ENCODE results near the gene SPTB.

Gene SPTB

DNA sequence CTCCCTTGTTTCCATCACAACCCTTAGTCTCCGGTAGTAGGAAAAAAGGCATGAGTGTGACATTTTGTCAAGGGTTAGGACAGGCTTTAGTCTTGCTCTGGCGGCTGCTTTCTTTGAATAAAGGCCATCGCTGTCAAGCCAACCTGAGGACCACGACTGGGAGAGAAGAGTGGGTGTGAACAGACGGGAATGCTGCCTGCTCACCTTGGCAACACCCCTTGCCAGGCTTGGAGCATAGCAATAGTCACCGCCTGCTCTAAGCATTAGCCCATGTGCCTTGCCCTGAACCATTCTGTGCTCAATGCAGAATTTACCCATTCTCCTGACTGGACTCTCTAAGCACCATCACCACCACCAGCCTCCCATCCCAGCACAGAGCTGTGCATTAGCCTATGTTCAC, 36.2 kb downstream of the SPTB start:
- no peak overlapping the region for H3K4me2 ChIP-seq (ENCODE audit: insufficient read depth, low read length)
- H2AFZ ChIP-seq (ENCODE audit: low read depth, low read length): no peak overlapping the region
- DNase-seq: no peak
- H3K27ac ChIP-seq (ENCODE audit: low read length): no peak overlapping the region
- H3K4me3 ChIP-seq (ENCODE audit: low read depth in 1 of 2, low read length in 2 of 2): no peak overlapping the region
- ATAC-seq (ENCODE audit: insufficient read depth, low read depth): no peak
- no peaks in the 10 kb centered on the region for H3K79me2 ChIP-seq (ENCODE audit: insufficient read depth, low read length)
- H3K36me3 ChIP-seq (ENCODE audit: insufficient read depth, low read length): no peaks in the 10 kb centered on the region
- peaks cover 37% of the 10 kb centered on the region for H3K27me3 ChIP-seq (ENCODE audit: insufficient read depth, low read length, poor library complexity)
- TF ChIP-seq EZH2 (IDR thresholded peaks at IDR 0.05; ENCODE audit: borderline replicate concordance, low read depth, low read length, severe bottlenecking): no peak
- TF ChIP-seq, protein P1, sequence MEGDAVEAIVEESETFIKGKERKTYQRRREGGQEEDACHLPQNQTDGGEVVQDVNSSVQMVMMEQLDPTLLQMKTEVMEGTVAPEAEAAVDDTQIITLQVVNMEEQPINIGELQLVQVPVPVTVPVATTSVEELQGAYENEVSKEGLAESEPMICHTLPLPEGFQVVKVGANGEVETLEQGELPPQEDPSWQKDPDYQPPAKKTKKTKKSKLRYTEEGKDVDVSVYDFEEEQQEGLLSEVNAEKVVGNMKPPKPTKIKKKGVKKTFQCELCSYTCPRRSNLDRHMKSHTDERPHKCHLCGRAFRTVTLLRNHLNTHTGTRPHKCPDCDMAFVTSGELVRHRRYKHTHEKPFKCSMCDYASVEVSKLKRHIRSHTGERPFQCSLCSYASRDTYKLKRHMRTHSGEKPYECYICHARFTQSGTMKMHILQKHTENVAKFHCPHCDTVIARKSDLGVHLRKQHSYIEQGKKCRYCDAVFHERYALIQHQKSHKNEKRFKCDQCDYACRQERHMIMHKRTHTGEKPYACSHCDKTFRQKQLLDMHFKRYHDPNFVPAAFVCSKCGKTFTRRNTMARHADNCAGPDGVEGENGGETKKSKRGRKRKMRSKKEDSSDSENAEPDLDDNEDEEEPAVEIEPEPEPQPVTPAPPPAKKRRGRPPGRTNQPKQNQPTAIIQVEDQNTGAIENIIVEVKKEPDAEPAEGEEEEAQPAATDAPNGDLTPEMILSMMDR (IDR thresholded peaks at IDR 0.05; ENCODE audit: borderline replicate concordance, extremely low read depth, low read length, poor library complexity, severe bottlenecking): no peak
- H3K9ac ChIP-seq (ENCODE audit: low read depth, low read length): no peak overlapping the region
- H4K20me1 ChIP-seq (ENCODE audit: insufficient read depth, low read length): no peaks in the 10 kb centered on the region
- H3K4me1 ChIP-seq (ENCODE audit: insufficient read depth, low read length): no peaks in the 10 kb centered on the region
- no peaks in the 10 kb centered on the region for H3K9me3 ChIP-seq (ENCODE audit: insufficient read depth, low read length, severe bottlenecking)

DNA sequence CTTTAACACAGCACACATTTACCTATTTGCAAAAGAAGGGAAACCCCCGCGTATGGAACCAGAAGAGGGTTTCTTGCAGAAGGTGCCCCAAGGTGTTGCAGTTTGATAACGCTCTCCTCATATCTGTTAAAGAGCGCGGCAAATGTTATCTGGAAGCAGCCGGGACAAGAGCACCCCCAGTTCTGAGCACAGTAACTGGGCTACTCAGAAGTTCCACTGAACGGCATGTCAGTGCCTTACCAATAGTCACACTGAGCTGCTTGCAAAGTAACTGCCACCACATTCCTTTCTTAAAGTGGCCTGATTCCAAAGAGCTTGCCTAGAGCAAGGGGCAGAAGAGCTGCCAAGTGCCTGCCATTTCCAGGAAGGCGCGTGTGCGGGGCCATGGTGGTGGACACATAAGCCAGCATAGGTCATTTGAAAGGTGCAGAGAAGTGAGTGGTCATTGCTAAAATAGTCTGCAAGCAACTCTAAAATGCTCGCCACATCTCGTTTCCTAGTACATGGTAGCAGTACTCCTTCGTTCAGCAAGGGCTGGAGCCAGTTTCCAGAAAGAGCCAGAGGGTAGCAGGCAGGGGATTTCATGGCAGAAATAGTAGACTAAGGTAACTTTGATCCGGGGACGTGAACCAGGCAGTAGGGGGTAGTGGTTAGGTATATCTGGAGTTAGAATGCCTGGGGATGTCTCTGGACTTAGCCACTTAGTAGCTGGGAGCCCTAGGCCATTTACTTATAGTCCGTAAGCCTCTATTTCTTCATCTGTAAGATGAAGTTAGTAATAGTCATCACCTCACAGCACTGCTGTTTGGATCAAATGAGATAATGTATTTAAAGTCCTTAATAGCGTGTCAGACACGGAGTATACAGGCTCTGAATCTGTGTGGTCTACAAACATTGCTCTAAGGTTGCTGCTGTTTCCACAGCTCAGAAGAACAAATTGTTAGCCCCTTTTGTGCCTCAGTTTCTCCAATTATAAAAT, 37.6 kb downstream of the SPTB start:
- TF ChIP-seq, protein P1 (IDR thresholded peaks at IDR 0.05; ENCODE audit: borderline replicate concordance, extremely low read depth, low read length, poor library complexity, severe bottlenecking): no peak
- no peak for TF ChIP-seq EZH2 (IDR thresholded peaks at IDR 0.05; ENCODE audit: borderline replicate concordance, low read depth, low read length, severe bottlenecking)
- no peak overlapping the region for H2AFZ ChIP-seq (ENCODE audit: low read depth, low read length)
- no peak overlapping the region for H3K4me3 ChIP-seq (ENCODE audit: low read depth in 1 of 2, low read length in 2 of 2)
- H4K20me1 ChIP-seq (ENCODE audit: insufficient read depth, low read length): no peaks in the 10 kb centered on the region
- H3K4me2 ChIP-seq (ENCODE audit: insufficient read depth, low read length): no peak overlapping the region
- no peaks in the 10 kb centered on the region for H3K36me3 ChIP-seq (ENCODE audit: insufficient read depth, low read length)
- H3K27me3 ChIP-seq (ENCODE audit: insufficient read depth, low read length, poor library complexity): peaks cover 28% of the 10 kb centered on the region
- no peaks in the 10 kb centered on the region for H3K4me1 ChIP-seq (ENCODE audit: insufficient read depth, low read length)
- H3K27ac ChIP-seq (ENCODE audit: low read length): no peak overlapping the region
- DNase-seq (no peak), ATAC-seq (ENCODE audit: insufficient read depth, low read depth) (no peak)
- H3K9me3 ChIP-seq (ENCODE audit: insufficient read depth, low read length, severe bottlenecking): no peaks in the 10 kb centered on the region
- no peaks in the 10 kb centered on the region for H3K79me2 ChIP-seq (ENCODE audit: insufficient read depth, low read length)
- H3K9ac ChIP-seq (ENCODE audit: low read depth, low read length): no peak overlapping the region

DNA sequence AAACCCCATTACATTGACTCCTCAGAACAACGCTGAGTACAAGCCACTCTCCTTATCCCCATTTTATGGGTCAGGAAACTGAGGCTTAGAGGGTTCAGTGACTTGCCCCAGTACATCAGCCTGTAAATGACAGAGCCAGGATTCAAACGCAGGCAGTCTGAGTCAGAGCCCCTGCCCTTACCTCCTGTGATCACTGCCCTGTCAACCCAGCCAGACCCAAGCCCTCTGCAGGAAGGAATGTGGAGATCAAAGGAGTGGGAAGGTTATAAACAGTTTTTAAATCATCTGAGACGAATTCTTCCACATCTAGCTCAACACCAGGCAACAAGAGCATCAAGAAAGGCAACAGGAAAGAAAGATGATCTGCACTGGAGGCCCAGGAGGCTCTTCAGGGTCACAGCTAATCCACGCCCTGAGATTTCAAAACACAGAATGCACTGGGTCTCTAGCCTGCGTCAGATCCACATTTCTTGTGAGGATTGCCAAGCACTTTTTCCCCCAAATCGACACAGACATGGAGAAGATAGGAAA, 38.5 kb downstream of the SPTB start:
- ATAC-seq (ENCODE audit: insufficient read depth, low read depth) (no peak), DNase-seq (no peak)
- no peak overlapping the region for H3K4me2 ChIP-seq (ENCODE audit: insufficient read depth, low read length)
- no peaks in the 10 kb centered on the region for H4K20me1 ChIP-seq (ENCODE audit: insufficient read depth, low read length)
- no peak overlapping the region for H3K27ac ChIP-seq (ENCODE audit: low read length)
- H3K9ac ChIP-seq (ENCODE audit: low read depth, low read length): no peak overlapping the region
- no peaks in the 10 kb centered on the region for H3K4me1 ChIP-seq (ENCODE audit: insufficient read depth, low read length)
- H2AFZ ChIP-seq (ENCODE audit: low read depth, low read length): no peak overlapping the region
- no peaks in the 10 kb centered on the region for H3K36me3 ChIP-seq (ENCODE audit: insufficient read depth, low read length)
- H3K4me3 ChIP-seq (ENCODE audit: low read depth in 1 of 2, low read length in 2 of 2): no peak overlapping the region
- H3K27me3 ChIP-seq (ENCODE audit: insufficient read depth, low read length, poor library complexity): peaks cover 31% of the 10 kb centered on the region
- TF ChIP-seq EZH2 (IDR thresholded peaks at IDR 0.05; ENCODE audit: borderline replicate concordance, low read depth, low read length, severe bottlenecking): no peak
- TF ChIP-seq, protein P1 (IDR thresholded peaks at IDR 0.05; ENCODE audit: borderline replicate concordance, extremely low read depth, low read length, poor library complexity, severe bottlenecking): no peak
- no peaks in the 10 kb centered on the region for H3K9me3 ChIP-seq (ENCODE audit: insufficient read depth, low read length, severe bottlenecking)
- H3K79me2 ChIP-seq (ENCODE audit: insufficient read depth, low read length): no peaks in the 10 kb centered on the region

Data from DND-41 (cell line).